BE2C (cell line): ENCODE results near the gene CBFA2T3.
"Not testable (repeated sequence)": the region's sequence is repeated elsewhere in the genome, so short reads cannot be mapped to it uniquely, and the experiment has no call there.

ENCODE experiments used
- DNase-seq: peaks from one replicate; pipeline ENCODE4 v3.0.0-alpha.2; 2020
- H3K27me3 ChIP-seq: fragments of 250-450 bp; sonication (Bioruptor Pico); 2 replicates; pipeline ENCODE4 v1.5.1; 2020; ENCODE audit warnings: mild to moderate bottlenecking
- H3K36me3 ChIP-seq: fragments of 250-450 bp; sonication (Bioruptor Pico); 2 replicates; pipeline ENCODE4 v1.5.1; 2020; ENCODE audit warnings: mild to moderate bottlenecking
- H3K4me1 ChIP-seq: fragments of 250-450 bp; sonication (Bioruptor Pico); 2 replicates; pipeline ENCODE4 v1.5.1; 2020
- H3K4me3 ChIP-seq: 2 replicates; pipeline ENCODE4 v1.5.1; 2011; ENCODE audit warnings: low read depth, low read length
- H3K9me3 ChIP-seq: fragments of 250-450 bp; sonication (Bioruptor Pico); 2 replicates; pipeline ENCODE4 v1.5.1; 2020
- CTCF ChIP-seq: IDR thresholded peaks from 2 replicates; pipeline ENCODE4 v1.5.1; 2012; ENCODE audit warnings: mild to moderate bottlenecking, low read depth, low read length

Gene CBFA2T3

GRCh38 chr16:88922826-88923410 lies 54.1 kb downstream of the CBFA2T3 start:
- Histone ChIP-seq H3K27me3 (peaks cover 39% of the 10 kb centered on the region), H3K9me3 (no peaks in the 10 kb centered on the region), H3K36me3 (no peaks in the 10 kb centered on the region), H3K4me1 (peaks cover 10% of the 10 kb centered on the region), H3K4me3 (no peak overlapping the region)
- DNase-seq = no peak
- TF ChIP-seq CTCF = no peak

GRCh38 chr16:88922114-88922825 lies 54.7 kb downstream of the CBFA2T3 start:
- Histone ChIP-seq H3K27me3 (peaks cover 32% of the 10 kb centered on the region), H3K4me3 (no peak overlapping the region), H3K4me1 (peaks cover 10% of the 10 kb centered on the region), H3K36me3 (no peaks in the 10 kb centered on the region), H3K9me3 (no peaks in the 10 kb centered on the region)
- TF ChIP-seq CTCF = no peak
- peak; percentile 62 for DNase-seq

GRCh38 chr16:88921591-88921990 lies 55.4 kb downstream of the CBFA2T3 start:
- no peak for DNase-seq
- Histone ChIP-seq H3K4me3 (no peak overlapping the region), H3K4me1 (peaks cover 10% of the 10 kb centered on the region), H3K36me3 (no peaks in the 10 kb centered on the region), H3K9me3 (no peaks in the 10 kb centered on the region), H3K27me3 (peaks cover 25% of the 10 kb centered on the region)
- TF ChIP-seq CTCF = no peak

- Histone ChIP-seq H3K36me3 (no peaks in the 10 kb centered on the region), H3K4me1 (peaks cover 10% of the 10 kb centered on the region), H3K4me3 (peak overlapping the region; percentile 26; the same call in 1 of the 2 replicates), H3K27me3 (peaks cover 19% of the 10 kb centered on the region), H3K9me3 (no peaks in the 10 kb centered on the region)
- no peak for TF ChIP-seq CTCF
- peak; percentile 56 for DNase-seq
These were observed 56.1 kb downstream of the CBFA2T3 start for GRCh38 chr16:88920618-88921590.

GRCh38 chr16:88919936-88920335 lies 57.1 kb downstream of the CBFA2T3 start:
- no peak for TF ChIP-seq CTCF
- DNase-seq = no peak
- no peaks in the 10 kb centered on the region for H3K36me3 ChIP-seq
- H3K9me3 ChIP-seq = no peaks in the 10 kb centered on the region
- H3K4me3 ChIP-seq = no peak overlapping the region
- peaks cover 9% of the 10 kb centered on the region for H3K27me3 ChIP-seq
- peaks cover 10% of the 10 kb centered on the region for H3K4me1 ChIP-seq

- not testable (repeated sequence) for H3K4me3 ChIP-seq
These were observed 58.1 kb downstream of the CBFA2T3 start for GRCh38 chr16:88918896-88919295.

More at GRCh38 chr16:88918896-88919295, 58.1 kb downstream of the CBFA2T3 start:
- DNase-seq, H3K36me3 ChIP-seq, H3K27me3 ChIP-seq, H3K9me3 ChIP-seq: not testable (repeated sequence)
- peaks cover 10% of the 10 kb centered on the region; the same call in 1 of the 2 replicates for H3K4me1 ChIP-seq
